ENCODE data around the gene CTIF. TPM values are rescaled to one million over a fixed set of nuclear protein-coding genes. Genes with fewer than 3 reads are reported as not detected.

CTIF gene
- total and polyA plus RNA-seq, 2 experiments from 2014 or later = 22.1 to 27.9 TPM

DNA sequence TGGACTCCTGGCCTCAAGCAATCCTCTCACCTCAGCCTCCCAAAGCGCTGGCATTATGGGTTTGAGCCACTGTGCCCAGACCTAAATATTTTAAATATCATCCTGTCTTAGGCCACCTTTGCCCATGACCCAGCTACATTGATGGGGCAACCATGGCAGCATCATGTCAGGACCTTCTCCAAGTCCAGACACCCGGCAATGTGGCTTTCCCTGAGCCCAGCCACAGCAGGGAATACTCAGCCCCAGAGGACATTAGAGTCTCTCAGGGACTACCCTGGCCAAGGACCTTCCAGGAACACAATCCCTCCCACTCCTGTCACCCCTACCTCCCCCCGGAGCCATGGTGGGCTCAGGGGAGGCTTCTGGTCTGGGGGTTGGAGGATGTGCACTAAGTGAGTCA is 339.1 kb downstream of the CTIF start:
- no peak for DNase-seq (ENCODE audit: low spot score)
- H3K9me2 ChIP-seq (replicated peaks; ENCODE audit: insufficient read depth) = no peaks in the 10 kb centered on the region
- H3K4me2 ChIP-seq = no peak overlapping the region
- H3K36me3 ChIP-seq (replicated peaks; ENCODE audit: insufficient read depth, low read depth) = no peaks in the 10 kb centered on the region
- no peak overlapping the region for H2AFZ ChIP-seq
- no peaks in the 10 kb centered on the region for H3K9me3 ChIP-seq (ENCODE audit: low read depth)
- no peak for TF ChIP-seq EZH2 (IDR thresholded peaks at IDR 0.05; ENCODE audit: borderline replicate concordance)
- TF ChIP-seq, protein P1, sequence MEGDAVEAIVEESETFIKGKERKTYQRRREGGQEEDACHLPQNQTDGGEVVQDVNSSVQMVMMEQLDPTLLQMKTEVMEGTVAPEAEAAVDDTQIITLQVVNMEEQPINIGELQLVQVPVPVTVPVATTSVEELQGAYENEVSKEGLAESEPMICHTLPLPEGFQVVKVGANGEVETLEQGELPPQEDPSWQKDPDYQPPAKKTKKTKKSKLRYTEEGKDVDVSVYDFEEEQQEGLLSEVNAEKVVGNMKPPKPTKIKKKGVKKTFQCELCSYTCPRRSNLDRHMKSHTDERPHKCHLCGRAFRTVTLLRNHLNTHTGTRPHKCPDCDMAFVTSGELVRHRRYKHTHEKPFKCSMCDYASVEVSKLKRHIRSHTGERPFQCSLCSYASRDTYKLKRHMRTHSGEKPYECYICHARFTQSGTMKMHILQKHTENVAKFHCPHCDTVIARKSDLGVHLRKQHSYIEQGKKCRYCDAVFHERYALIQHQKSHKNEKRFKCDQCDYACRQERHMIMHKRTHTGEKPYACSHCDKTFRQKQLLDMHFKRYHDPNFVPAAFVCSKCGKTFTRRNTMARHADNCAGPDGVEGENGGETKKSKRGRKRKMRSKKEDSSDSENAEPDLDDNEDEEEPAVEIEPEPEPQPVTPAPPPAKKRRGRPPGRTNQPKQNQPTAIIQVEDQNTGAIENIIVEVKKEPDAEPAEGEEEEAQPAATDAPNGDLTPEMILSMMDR (IDR thresholded peaks at IDR 0.05; ENCODE audit: poor library complexity) = no peak
- no peak for TF ChIP-seq EZH2phosphoT487 (IDR thresholded peaks at IDR 0.05; ENCODE audit: low read depth, severe bottlenecking, unreplicated experiment)
- H3K4me1 ChIP-seq (ENCODE audit: insufficient read depth) = peaks cover 32% of the 10 kb centered on the region
- no peaks in the 10 kb centered on the region for H3K79me2 ChIP-seq
- no peaks in the 10 kb centered on the region for H3K27me3 ChIP-seq
- WGBS (ENCODE audit: low lambda C conversion rate, missing lambda C conversion rate) = 88% methylated on average over 3 of the region's 3 CpGs
- no peaks in the 10 kb centered on the region for H4K20me1 ChIP-seq (ENCODE audit: insufficient read depth, poor library complexity, severe bottlenecking)
- peak overlapping the region; percentile 64 for H3K27ac ChIP-seq
- H3K4me3 ChIP-seq = no peak overlapping the region

DNA sequence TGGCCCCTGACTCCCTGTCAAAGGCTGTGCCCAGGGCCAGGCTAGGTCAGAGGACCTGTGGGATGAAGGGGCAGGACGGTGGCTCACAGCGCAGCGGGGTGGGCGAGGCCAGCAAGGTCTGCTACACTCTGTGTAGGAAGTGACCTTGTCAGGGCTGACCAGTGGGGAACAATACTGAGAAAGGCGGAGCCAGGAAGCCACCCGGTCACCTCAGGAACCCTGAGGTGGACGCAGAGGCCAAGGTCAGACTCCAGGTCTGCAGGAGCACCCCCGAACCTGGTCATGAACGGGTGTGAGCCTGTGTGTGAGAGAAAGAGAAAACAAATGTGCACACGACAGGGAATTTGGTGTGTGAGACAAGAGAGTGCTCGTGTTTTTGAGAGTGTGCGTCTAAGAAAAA is 339.6 kb downstream of the CTIF start:
- no peaks in the 10 kb centered on the region for H3K9me2 ChIP-seq (replicated peaks; ENCODE audit: insufficient read depth)
- H3K36me3 ChIP-seq (replicated peaks; ENCODE audit: insufficient read depth, low read depth) = no peaks in the 10 kb centered on the region
- DNase-seq (ENCODE audit: low spot score) = no peak
- TF ChIP-seq EZH2phosphoT487 (IDR thresholded peaks at IDR 0.05; ENCODE audit: low read depth, severe bottlenecking, unreplicated experiment) = no peak
- TF ChIP-seq EZH2 (IDR thresholded peaks at IDR 0.05; ENCODE audit: borderline replicate concordance) = no peak
- TF ChIP-seq, protein P1 (IDR thresholded peaks at IDR 0.05; ENCODE audit: poor library complexity) = no peak
- no peak overlapping the region for H3K4me3 ChIP-seq
- no peaks in the 10 kb centered on the region for H3K79me2 ChIP-seq
- H3K27ac ChIP-seq = peak overlapping the region; percentile 64
- peak overlapping the region; percentile 27 for H3K4me2 ChIP-seq
- no peaks in the 10 kb centered on the region for H3K27me3 ChIP-seq
- H4K20me1 ChIP-seq (ENCODE audit: insufficient read depth, poor library complexity, severe bottlenecking) = no peaks in the 10 kb centered on the region
- no peak overlapping the region for H2AFZ ChIP-seq
- WGBS (ENCODE audit: low lambda C conversion rate, missing lambda C conversion rate) = 61% methylated on average over 12 of the region's 12 CpGs
- peaks cover 29% of the 10 kb centered on the region for H3K4me1 ChIP-seq (ENCODE audit: insufficient read depth)
- no peaks in the 10 kb centered on the region for H3K9me3 ChIP-seq (ENCODE audit: low read depth)

DNA sequence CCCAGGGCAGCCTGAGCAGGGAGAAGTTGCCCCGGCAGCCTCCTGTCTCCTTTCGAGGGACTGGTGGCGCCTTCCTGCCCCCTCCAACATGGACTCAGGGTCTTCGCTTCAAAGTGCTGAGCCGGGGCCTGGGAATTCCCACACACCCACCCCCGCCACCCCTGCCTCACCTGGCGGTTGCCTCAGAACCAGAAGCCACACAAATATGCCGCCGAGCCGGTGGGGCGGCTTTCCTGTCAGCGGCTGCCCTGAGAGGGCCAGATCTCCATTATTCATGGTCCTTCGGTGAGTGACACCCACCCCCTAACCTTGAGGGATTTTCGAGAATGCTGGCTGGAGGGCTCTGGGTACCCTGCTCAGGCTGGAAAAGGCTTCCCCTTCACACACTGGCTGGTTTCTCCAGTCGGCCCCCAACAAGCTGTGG is 340.2 kb downstream of the CTIF start:
- Histone ChIP-seq H2AFZ (no peak overlapping the region), H4K20me1 (ENCODE audit: insufficient read depth, poor library complexity, severe bottlenecking) (no peaks in the 10 kb centered on the region), H3K9me3 (ENCODE audit: low read depth) (no peaks in the 10 kb centered on the region), H3K4me2 (peak overlapping the region; percentile 27), H3K4me3 (no peak overlapping the region), H3K27me3 (no peaks in the 10 kb centered on the region), H3K9me2 (replicated peaks; ENCODE audit: insufficient read depth) (no peaks in the 10 kb centered on the region), H3K79me2 (no peaks in the 10 kb centered on the region), H3K4me1 (ENCODE audit: insufficient read depth) (peaks cover 24% of the 10 kb centered on the region), H3K36me3 (replicated peaks; ENCODE audit: insufficient read depth, low read depth) (no peaks in the 10 kb centered on the region), H3K27ac (peak overlapping the region; percentile 64)
- peak; percentile 60 for DNase-seq (ENCODE audit: low spot score)
- 57% methylated on average over 13 of the region's 15 CpGs for WGBS (ENCODE audit: low lambda C conversion rate, missing lambda C conversion rate)
- TF ChIP-seq EZH2 (IDR thresholded peaks at IDR 0.05; ENCODE audit: borderline replicate concordance) = no peak
- TF ChIP-seq EZH2phosphoT487 (IDR thresholded peaks at IDR 0.05; ENCODE audit: low read depth, severe bottlenecking, unreplicated experiment) = no peak
- TF ChIP-seq, protein P1 (IDR thresholded peaks at IDR 0.05; ENCODE audit: poor library complexity) = no peak

- Histone ChIP-seq H3K9me3 (ENCODE audit: low read depth) (no peaks in the 10 kb centered on the region), H3K4me1 (ENCODE audit: insufficient read depth) (peaks cover 35% of the 10 kb centered on the region), H3K27me3 (no peaks in the 10 kb centered on the region), H3K9me2 (replicated peaks; ENCODE audit: insufficient read depth) (no peaks in the 10 kb centered on the region), H3K4me3 (no peak overlapping the region), H3K79me2 (no peaks in the 10 kb centered on the region), H3K4me2 (no peak overlapping the region), H3K27ac (no peak overlapping the region), H4K20me1 (ENCODE audit: insufficient read depth, poor library complexity, severe bottlenecking) (no peaks in the 10 kb centered on the region), H3K36me3 (replicated peaks; ENCODE audit: insufficient read depth, low read depth) (no peaks in the 10 kb centered on the region), H2AFZ (no peak overlapping the region)
- 38% methylated on average over 1 of the region's 1 CpG for WGBS (ENCODE audit: low lambda C conversion rate, missing lambda C conversion rate)
- TF ChIP-seq EZH2phosphoT487 (IDR thresholded peaks at IDR 0.05; ENCODE audit: low read depth, severe bottlenecking, unreplicated experiment) (no peak), EZH2 (IDR thresholded peaks at IDR 0.05; ENCODE audit: borderline replicate concordance) (no peak)
- TF ChIP-seq, protein P1 (IDR thresholded peaks at IDR 0.05; ENCODE audit: poor library complexity) = no peak
- DNase-seq (ENCODE audit: low spot score) = no peak
Observed at GRCh38 chr18:48880931-48881330, 342.1 kb downstream of the CTIF start.

Measured in hepatocyte (in vitro differentiated cells).